ENCODE measurements around the gene RPIA. TPM values are rescaled to one million over a fixed set of nuclear protein-coding genes. Genes with fewer than 3 reads are reported as not detected.

The RPIA gene
- total and polyA plus RNA-seq, 9 of the 15 experiments (the other 6 are each of a cell fraction or from before 2014, with no cell fraction given), result 7.8 to 41.2 (median 25.8) TPM

DNA sequence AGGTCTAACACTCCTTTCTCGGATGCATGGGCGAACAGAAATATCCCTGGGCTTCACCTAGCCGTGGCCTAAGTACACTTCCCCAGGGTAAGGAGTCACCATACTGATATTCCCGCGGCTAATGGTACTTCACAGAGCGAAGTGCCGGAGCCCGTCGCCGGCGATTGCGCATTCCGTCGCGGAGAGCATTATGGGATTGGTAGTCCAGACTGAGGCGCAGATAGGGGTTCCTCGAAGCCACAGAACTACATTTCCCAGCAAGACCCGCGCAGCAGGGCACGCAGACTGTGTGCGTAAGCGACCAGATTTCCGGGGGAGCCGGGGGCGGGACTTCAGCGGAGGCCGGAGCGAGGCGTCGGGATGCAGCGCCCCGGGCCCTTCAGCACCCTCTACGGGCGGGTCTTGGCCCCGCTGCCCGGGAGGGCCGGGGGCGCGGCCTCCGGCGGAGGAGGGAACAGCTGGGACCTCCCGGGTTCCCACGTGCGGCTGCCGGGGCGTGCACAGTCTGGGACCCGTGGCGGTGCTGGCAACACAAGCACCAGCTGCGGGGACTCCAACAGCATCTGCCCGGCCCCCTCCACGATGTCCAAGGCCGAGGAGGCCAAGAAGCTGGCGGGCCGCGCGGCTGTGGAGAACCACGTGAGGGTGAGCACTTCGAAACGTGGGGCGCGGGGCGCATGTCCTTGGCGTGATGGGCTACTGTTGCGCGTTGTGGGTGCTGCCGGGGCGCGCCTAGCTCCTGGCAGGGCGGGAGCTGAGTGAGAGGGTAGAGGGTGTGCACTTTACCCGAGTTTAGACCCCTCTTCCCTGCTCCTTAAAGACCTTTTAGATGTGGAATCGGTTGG lies at the start of gene RPIA (continued):
- TF ChIP-seq, protein P1, sequence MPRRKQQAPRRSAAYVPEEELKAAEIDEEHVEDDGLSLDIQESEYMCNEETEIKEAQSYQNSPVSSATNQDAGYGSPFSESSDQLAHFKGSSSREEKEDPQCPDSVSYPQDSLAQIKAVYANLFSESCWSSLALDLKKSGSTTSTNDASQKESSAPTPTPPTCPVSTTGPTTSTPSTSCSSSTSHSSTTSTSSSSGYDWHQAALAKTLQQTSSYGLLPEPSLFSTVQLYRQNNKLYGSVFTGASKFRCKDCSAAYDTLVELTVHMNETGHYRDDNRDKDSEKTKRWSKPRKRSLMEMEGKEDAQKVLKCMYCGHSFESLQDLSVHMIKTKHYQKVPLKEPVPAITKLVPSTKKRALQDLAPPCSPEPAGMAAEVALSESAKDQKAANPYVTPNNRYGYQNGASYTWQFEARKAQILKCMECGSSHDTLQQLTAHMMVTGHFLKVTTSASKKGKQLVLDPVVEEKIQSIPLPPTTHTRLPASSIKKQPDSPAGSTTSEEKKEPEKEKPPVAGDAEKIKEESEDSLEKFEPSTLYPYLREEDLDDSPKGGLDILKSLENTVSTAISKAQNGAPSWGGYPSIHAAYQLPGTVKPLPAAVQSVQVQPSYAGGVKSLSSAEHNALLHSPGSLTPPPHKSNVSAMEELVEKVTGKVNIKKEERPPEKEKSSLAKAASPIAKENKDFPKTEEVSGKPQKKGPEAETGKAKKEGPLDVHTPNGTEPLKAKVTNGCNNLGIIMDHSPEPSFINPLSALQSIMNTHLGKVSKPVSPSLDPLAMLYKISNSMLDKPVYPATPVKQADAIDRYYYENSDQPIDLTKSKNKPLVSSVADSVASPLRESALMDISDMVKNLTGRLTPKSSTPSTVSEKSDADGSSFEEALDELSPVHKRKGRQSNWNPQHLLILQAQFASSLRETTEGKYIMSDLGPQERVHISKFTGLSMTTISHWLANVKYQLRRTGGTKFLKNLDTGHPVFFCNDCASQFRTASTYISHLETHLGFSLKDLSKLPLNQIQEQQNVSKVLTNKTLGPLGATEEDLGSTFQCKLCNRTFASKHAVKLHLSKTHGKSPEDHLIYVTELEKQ (CRISPR knock-in tag; IDR thresholded peaks at IDR 0.05), result no peak
- TF ChIP-seq SREBF2 (CRISPR knock-in tag; IDR thresholded peaks at IDR 0.05) (no peak), NFE2 (IDR thresholded peaks at IDR 0.05; ENCODE audit: low read depth) (no peak), MTF1 (CRISPR knock-in tag; IDR thresholded peaks at IDR 0.05; ENCODE audit: borderline replicate concordance) (no peak), BHLHE40 (IDR thresholded peaks at IDR 0.05; ENCODE audit: low read length) (peak; percentile 88), JUN (IDR thresholded peaks at IDR 0.05; ENCODE audit: borderline replicate concordance, low read depth, low read length) (peak; percentile 67), JUN (CRISPR knock-in tag; IDR thresholded peaks at IDR 0.05; ENCODE audit: borderline replicate concordance) (0 out of 2 replicates have a peak, but pooled peaks have one; percentile 62), CBX3 (IDR thresholded peaks at IDR 0.05; ENCODE audit: borderline replicate concordance in 1 of 2, low read length in 2 of 2) (0 out of 3 replicates have a peak, but pooled peaks of 1 of the 2 experiments have one; percentile 5), ZNF696 (CRISPR knock-in tag; conservative IDR thresholded peaks at IDR 0.05) (no peak), KAT2B (IDR thresholded peaks at IDR 0.05; ENCODE audit: low read depth, low read length) (no peak), ZFP36 (IDR thresholded peaks at IDR 0.05; ENCODE audit: low read depth, low read length, partially characterized antibody) (no peak), RHOXF2B (CRISPR knock-in tag; conservative IDR thresholded peaks at IDR 0.05) (no peak), GTF2A2 (tag; IDR thresholded peaks at IDR 0.05) (no peak), MTA3 (IDR thresholded peaks at IDR 0.05; ENCODE audit: borderline replicate concordance) (0 out of 2 replicates have a peak, but pooled peaks have one; percentile 67), NFRKB (IDR thresholded peaks at IDR 0.05; ENCODE audit: low read depth) (peak; percentile 72), XRCC5 (IDR thresholded peaks at IDR 0.05; ENCODE audit: low read depth, low read length) (peak; percentile 50; the same call in 1 of the 2 replicates)
- TF ChIP-seq, protein P2, sequence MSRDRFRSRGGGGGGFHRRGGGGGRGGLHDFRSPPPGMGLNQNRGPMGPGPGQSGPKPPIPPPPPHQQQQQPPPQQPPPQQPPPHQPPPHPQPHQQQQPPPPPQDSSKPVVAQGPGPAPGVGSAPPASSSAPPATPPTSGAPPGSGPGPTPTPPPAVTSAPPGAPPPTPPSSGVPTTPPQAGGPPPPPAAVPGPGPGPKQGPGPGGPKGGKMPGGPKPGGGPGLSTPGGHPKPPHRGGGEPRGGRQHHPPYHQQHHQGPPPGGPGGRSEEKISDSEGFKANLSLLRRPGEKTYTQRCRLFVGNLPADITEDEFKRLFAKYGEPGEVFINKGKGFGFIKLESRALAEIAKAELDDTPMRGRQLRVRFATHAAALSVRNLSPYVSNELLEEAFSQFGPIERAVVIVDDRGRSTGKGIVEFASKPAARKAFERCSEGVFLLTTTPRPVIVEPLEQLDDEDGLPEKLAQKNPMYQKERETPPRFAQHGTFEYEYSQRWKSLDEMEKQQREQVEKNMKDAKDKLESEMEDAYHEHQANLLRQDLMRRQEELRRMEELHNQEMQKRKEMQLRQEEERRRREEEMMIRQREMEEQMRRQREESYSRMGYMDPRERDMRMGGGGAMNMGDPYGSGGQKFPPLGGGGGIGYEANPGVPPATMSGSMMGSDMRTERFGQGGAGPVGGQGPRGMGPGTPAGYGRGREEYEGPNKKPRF (IDR thresholded peaks at IDR 0.05; ENCODE audit: low read depth, low read length), result no peak
- TF ChIP-seq, protein P3, sequence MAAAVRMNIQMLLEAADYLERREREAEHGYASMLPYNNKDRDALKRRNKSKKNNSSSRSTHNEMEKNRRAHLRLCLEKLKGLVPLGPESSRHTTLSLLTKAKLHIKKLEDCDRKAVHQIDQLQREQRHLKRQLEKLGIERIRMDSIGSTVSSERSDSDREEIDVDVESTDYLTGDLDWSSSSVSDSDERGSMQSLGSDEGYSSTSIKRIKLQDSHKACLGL (CRISPR knock-in tag; IDR thresholded peaks at IDR 0.05; ENCODE audit: borderline replicate concordance, poor library complexity, severe bottlenecking), result peak; percentile 88
- TF ChIP-seq, protein P4, sequence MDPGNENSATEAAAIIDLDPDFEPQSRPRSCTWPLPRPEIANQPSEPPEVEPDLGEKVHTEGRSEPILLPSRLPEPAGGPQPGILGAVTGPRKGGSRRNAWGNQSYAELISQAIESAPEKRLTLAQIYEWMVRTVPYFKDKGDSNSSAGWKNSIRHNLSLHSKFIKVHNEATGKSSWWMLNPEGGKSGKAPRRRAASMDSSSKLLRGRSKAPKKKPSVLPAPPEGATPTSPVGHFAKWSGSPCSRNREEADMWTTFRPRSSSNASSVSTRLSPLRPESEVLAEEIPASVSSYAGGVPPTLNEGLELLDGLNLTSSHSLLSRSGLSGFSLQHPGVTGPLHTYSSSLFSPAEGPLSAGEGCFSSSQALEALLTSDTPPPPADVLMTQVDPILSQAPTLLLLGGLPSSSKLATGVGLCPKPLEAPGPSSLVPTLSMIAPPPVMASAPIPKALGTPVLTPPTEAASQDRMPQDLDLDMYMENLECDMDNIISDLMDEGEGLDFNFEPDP (CRISPR knock-in tag; IDR thresholded peaks at IDR 0.05), result no peak
